GM13977 (cell line): ENCODE data around the gene ZGPAT.

Experiments used
- DNase-seq: peaks from one replicate; pipeline ENCODE4 v3.0.0; 2012; ENCODE audit warnings: low spot score
- in situ Hi-C: fragments of 300-500 bp; cut with MboI; formaldehyde crosslinking; loops from one replicate; pipeline ENCODE4 v1.12.0; 2022; ENCODE audit warnings: low sequenced_read_pairs, low pct_unique_long_range_greater_than_20kb, mixed read lengths, inconsistent platforms; ENCODE audit not compliant: unreplicated experiment
- TF ChIP-seq, protein P1 (sequence below): IDR thresholded peaks from 2 replicates; pipeline ENCODE4 v1.5.1; 2012; ENCODE audit warnings: mild to moderate bottlenecking, control low read depth; ENCODE audit not compliant: insufficient read depth; ENCODE audit errors: extremely low read depth, missing control alignments

Gene ZGPAT

DNA sequence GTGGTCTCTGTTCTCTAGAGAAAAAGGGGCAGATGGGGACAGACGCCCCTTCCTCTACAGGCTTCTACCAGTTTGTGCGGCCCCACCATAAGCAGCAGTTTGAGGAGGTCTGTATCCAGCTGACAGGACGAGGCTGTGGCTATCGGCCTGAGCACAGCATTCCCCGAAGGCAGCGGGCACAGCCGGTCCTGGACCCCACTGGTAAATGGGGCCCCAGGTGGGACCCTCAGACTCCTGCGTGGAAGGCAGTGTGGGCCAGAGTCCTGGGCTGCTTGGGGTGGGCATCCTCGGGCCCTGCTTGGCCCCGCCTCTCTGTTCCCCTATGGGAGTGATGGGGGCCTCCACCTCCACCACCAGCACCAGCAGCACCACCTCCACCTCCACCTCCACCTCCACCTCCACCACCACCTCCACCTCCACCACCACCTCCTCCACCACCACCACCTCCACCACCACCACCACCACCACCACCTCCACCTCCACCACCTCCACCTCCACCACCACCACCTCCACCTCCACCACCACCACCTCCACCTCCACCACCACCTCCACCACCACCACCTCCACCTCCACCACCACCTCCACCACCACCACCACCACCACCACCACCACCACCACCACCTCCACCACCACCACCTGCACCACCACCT is 14.6 kb upstream of the ZGPAT start:
- DNase-seq: no peak
- TF ChIP-seq, protein P1, sequence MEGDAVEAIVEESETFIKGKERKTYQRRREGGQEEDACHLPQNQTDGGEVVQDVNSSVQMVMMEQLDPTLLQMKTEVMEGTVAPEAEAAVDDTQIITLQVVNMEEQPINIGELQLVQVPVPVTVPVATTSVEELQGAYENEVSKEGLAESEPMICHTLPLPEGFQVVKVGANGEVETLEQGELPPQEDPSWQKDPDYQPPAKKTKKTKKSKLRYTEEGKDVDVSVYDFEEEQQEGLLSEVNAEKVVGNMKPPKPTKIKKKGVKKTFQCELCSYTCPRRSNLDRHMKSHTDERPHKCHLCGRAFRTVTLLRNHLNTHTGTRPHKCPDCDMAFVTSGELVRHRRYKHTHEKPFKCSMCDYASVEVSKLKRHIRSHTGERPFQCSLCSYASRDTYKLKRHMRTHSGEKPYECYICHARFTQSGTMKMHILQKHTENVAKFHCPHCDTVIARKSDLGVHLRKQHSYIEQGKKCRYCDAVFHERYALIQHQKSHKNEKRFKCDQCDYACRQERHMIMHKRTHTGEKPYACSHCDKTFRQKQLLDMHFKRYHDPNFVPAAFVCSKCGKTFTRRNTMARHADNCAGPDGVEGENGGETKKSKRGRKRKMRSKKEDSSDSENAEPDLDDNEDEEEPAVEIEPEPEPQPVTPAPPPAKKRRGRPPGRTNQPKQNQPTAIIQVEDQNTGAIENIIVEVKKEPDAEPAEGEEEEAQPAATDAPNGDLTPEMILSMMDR: no peak
- in situ Hi-C loops: no loop called here

DNA sequence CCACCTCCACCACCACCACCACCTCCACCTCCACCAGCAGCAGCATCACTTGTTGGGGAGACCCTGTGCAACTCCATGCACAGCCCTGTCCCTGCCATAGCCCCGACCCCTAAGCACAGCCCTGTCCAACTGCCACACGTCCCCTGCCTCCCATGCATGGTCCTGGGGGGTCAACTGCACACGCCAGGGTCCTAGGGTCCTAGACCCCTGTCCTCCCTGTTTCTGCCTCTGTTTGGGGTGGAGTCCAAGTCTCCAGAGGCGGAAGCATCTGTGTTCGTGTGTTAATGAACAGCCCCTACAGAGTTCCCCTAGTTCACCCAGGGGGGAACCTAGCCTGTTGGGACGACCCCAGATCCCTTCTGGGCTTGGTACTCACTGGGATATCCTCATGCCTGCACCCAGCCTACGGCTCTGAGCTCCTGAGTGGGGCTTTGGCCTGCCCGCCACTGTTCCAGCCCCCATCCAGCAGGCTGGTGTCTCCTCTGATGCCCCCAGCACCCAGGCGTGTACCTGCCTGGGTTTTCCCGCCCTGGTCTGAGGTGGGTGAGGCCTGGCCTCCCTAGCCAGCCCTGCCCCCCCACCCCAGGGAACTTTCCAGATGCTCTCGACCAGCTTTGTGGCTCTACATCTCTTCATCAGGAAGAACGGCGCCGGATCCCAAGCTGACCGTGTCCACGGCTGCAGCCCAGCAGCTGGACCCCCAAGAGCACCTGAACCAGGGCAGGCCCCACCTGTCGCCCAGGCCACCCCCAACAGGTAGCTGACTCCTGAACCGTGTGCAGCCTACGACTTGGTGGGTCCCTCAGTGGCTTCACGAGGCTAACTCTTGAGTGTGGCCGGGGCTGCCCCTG is 13.9 kb upstream of the ZGPAT start:
- TF ChIP-seq, protein P1: no peak
- in situ Hi-C loops: no loop called here

DNA sequence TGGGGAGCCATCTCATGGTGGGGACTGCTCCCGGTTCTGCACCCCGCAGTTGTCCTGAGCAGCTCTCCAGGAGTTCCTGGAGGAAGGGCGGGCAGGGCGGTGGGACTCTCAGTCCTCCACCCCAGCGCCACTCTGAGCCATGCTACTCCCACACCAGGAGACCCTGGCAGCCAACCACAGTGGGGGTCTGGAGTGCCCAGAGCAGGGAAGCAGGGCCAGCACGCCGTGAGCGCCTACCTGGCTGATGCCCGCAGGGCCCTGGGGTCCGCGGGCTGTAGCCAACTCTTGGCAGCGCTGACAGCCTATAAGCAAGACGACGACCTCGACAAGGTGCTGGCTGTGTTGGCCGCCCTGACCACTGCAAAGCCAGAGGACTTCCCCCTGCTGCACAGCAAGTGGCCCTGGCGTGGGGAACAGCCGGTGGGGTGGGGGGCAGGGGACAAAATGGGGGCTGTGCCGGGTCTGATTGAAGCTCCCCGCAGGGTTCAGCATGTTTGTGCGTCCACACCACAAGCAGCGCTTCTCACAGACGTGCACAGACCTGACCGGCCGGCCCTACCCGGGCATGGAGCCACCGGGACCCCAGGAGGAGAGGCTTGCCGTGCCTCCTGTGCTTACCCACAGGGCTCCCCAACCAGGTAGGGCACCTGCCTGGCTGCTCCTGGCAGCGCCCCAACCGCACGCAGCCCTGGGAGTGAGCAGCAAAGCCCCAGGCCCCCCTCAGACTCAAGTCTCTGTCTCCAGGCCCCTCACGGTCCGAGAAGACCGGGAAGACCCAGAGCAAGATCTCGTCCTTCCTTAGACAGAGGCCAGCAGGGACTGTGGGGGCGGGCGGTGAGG is 13.0 kb upstream of the ZGPAT start:
- DNase-seq: no peak
- in situ Hi-C loops: no loop called here
- TF ChIP-seq, protein P1: no peak

More for the DNA sequence above, 13.9 kb upstream of the ZGPAT start:
- DNase-seq: no peak

DNA sequence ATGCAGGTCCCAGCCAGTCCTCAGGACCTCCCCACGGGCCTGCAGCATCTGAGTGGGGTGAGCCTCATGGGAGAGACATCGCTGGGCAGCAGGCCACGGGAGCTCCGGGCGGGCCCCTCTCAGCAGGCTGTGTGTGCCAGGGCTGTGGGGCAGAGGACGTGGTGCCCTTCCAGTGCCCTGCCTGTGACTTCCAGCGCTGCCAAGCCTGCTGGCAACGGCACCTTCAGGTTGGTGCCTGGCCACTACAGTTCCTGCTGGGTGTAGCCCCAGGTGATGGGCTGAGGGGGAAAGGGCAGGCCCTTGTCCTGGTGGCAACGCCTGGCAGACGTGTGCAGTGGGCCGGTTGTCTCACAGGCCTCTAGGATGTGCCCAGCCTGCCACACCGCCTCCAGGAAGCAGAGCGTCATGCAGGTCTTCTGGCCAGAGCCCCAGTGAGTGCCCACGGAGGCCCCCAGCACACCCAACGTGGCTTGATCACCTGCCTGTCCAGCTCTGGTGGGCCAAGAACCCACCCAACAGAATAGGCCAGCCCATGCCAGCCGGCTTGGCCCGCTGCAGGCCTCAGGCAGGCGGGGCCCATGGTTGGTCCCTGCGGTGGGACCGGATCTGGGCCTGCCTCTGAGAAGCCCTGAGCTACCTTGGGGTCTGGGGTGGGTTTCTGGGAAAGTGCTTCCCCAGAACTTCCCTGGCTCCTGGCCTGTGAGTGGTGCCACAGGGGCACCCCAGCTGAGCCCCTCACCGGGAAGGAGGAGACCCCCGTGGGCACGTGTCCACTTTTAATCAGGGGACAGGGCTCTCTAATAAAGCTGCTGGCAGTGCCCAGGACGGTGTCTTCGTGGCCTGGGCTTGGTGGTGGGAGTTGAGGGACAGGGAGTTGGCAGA is 12.2 kb upstream of the ZGPAT start:
- DNase-seq: no peak
- TF ChIP-seq, protein P1: no peak
- in situ Hi-C loops: no loop called here

DNA sequence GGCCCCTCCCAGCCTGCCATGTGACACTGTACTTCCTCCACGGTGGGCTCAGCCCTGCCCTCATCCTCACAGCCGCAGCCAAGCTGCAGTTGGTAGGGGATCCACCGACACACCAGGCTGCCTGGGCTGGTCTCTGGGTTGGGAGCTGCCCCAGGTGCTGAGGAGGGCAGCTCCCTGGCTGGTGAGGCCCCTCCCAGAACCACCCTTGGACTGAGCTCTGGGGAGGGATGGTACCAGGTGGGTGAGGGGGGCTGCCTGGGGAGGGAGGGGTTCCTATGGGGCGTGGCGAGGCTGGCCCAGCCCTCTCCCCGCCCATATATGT is 11.6 kb upstream of the ZGPAT start:
- in situ Hi-C loops: no loop called here
- TF ChIP-seq, protein P1: no peak
- peak; percentile 54 for DNase-seq
